GM18519 (cell line): ENCODE data around the gene NBPF26.
"Not testable (repeated sequence)": the region's sequence is repeated elsewhere in the genome, so short reads cannot be mapped to it uniquely, and the experiment has no call there.

ENCODE experiments used
- ATAC-seq: cut with Tn5 transposase; IDR thresholded peaks from one replicate; pipeline ENCODE4 v1.9.1; 2021; ENCODE audit warnings: mild to moderate bottlenecking, moderate library complexity; ENCODE audit not compliant: unreplicated experiment, low FRiP score

NBPF26 gene

GRCh38 chr1:120723715-120724402 is at the start of gene NBPF26:
NBPF26 (plus strand) TSS chr1:120723945.
- ATAC-seq: not testable (repeated sequence)

GRCh38 chr1:120680106-120680819 is 43.5 kb upstream of the NBPF26 start:
- not testable (repeated sequence) for ATAC-seq

DNA sequence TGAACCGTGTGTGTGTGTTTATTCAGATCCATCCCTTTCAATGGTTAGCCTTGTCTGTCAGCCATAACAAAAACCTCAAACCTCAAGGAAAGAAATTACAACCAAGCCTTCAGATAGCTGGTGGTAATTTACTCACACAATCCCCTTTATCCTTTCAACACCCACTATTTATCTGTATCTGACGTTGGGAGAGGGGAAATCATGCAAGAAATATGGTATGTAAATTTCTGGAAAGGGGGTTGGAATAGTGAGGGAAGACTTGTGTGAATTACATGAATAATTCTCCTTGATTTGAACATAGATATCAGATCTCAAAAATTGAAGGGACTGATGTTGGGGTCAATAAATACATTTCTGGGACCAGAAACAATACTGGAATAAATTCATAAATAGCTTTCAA is 42.8 kb upstream of the NBPF26 start:
- ATAC-seq: not testable (repeated sequence)

DNA sequence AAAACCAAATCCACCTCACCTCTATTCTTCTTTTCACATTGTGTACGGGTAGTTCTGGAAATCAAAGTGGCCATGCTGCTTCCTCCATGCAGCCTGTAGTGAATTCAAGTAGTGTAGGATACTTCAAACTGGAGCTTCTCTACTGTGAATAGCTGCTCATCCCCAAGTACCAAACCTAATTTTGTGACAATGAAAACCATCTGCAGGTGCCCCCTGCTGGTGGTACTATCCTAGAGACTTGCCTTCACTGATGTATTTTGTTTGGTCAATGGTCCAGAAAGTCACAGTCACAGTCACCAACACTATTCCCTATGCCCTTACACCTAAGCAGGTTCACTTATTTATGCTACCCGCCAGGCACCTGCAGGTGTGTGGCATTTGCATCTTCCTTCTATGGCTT is 39.3 kb upstream of the NBPF26 start:
- ATAC-seq: not testable (repeated sequence)

DNA sequence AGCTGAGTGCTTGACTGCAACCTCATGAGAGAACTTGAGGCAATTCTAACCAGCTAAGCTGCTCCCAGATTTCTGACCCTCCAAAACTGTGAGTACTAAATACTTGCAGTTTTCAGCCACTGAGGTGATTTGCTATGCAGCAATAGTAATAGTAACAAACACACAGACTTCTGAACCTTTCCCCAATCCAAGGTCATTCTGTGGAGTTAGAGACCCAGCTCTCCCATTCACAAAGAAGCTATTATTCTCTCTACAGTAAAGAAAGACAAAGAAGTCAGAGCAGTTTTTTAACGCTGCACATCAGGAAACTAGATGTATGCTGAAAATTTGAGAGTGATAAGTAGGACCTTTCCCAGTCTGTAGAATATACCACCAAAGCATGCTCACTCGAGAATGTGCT is 38.1 kb upstream of the NBPF26 start:
- not testable (repeated sequence) for ATAC-seq

DNA sequence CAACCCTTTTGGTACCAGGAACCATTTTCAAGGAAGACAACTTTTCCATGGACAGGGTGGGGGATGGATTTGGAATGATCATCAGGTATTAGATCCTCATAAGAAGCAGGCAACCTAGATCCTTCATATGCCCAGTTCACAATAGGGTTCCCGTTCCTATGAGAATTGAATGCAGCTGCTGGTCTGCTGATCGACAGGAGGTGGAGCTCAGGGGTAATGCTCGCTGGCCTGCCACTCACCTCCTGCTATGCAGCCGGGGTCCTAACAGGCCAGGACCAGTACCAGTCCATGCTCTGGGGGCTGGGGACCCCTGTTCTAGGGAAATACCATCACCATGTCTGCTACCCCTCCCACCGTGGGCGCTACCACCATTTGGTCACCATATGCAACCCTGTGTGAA is 36.5 kb upstream of the NBPF26 start:
- ATAC-seq: not testable (repeated sequence)

DNA sequence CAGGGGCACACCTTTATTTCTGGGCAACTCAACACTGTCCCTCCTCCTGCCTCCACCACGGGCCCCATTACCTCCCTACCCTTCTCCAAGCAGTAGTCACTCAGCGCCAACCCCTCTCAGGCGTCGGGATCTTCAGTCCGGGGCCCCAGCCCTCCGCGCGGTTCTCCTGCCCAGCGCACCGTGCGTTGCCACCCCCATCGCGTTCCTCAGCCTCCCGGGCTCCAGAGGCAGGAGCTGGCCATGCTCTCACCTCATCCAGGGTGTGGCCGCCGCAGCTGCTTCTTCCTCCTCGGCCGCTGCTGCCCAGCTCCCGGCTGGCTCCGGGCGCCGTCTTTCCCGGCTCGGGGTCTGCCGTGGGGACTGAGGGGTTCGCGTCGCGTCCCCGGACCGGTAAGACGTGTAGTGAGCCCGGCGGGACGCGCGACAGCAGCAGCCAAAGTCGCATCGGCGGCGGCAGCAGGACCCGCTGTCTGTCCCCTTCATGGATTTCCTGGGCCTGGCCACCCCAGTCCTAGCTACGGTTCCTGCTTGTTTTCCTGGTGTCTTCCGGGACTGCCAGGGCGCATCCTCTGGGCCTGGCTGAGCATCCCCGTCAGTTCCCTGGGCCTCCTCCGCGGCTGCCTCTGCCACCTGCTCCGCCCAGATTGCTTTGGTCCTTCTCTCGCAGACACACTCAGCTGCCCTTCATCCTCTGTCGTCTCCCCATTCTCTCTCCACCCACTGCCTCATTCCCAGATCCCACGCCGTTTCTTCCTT is 22.8 kb upstream of the NBPF26 start:
- ATAC-seq: not testable (repeated sequence)

GRCh38 chr1:120723358-120723714 is 409 bp upstream of the NBPF26 start:
- ATAC-seq: not testable (repeated sequence)

DNA sequence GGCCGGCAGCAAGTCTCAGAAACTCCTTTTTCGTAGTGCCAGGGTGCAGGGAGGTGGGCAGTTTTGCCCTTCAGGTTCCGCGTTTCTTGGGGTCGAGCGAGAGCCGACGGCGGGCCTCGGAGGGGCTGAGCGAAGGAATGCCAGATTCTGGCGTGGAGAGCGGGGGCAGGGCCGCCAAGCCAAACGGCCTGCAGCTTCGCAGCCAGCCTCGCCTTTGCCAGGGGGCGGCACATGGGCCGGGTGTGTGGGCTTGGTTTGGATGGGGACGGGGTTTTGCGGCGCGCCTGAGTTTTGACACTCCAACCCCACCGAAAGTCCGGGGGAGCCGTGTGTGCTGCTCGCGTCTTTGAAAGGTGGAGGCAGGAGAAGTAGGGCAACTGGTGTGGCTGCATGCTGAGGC is 762 bp downstream of the NBPF26 start:
- ATAC-seq: not testable (repeated sequence)

DNA sequence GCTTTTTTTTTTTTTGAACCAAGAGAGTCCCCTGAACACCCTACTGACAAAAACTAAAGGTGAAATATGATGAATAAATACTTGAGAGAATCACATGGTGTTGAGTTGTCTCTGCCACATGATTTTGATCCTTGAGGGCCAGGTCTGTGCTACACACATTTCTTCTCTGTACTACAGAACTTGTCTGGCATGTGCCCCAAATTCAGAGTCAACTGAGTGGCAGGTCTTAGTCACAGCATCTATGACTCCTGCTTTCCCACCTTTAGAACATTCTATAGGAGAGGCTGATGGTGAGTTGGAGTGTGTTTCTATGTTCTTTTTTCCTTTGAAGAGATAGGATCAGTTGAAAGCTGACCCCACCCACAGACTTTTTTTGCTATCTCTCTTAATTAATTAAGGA is 5.1 kb downstream of the NBPF26 start:
- not testable (repeated sequence) for ATAC-seq

DNA sequence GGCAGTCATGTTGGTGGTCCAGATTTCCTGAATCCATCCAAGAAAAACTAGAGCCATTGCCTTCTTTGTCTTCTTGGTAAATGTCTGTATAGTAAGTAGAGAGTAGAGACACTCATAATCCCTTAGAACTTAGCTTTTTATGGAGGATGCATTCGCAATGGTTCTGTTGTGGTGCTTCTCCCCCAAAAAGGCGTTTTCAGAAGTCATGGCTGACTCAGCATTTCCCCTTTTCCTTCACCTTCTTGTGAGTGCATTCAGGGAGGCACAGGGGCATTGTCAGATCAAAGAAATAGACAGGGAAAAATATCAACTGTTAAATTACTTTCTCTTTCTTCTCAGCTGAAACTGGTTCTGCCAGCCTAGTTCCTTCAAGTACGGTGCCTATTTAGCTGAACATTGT is 45.3 kb downstream of the NBPF26 start:
- ATAC-seq: not testable (repeated sequence)

DNA sequence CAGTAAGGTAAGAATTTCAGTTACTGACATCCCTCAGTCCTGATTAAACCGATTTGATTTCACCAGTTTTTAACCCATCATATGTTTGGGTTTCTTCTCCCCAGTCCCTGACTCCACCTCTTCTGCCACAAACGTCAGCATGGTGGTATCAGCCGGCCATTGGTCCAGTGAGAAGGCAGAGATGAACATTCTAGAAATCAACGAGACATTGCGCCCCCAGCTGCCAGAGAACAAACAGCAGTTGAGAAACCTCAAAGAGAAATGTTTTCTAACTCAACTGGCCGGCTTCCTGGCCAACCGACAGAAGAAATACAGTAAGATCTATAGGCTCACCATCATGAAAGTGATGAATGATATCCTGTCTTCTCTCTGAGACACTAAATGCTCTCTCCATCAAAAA is 81.7 kb downstream of the NBPF26 start:
- ATAC-seq: not testable (repeated sequence)

- not testable (repeated sequence) for ATAC-seq
These were observed 88.1 kb downstream of the NBPF26 start for GRCh38 chr1:120811822-120812221.

GRCh38 chr1:120825051-120825450 is 101.3 kb downstream of the NBPF26 start:
- ATAC-seq: not testable (repeated sequence)

DNA sequence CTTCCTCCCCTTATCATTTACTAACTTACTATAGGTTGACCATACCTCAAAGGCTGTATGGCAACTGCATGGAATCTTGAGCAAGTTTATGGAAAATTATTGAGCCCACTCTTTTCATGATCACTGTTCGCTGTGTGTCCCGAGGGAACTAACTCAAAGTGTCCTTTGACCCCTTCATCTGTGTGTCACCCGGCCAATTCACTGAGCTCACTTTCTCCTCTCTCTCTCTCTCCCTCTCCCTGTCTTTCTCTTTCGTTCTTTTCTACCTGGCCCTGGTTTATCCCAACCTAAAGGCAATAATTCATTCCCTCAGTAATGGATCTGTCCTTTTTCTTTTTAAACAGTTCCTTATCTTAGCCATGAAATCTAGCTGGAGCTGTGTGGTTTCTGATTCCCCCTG is 102.9 kb downstream of the NBPF26 start:
- ATAC-seq: not testable (repeated sequence)

DNA sequence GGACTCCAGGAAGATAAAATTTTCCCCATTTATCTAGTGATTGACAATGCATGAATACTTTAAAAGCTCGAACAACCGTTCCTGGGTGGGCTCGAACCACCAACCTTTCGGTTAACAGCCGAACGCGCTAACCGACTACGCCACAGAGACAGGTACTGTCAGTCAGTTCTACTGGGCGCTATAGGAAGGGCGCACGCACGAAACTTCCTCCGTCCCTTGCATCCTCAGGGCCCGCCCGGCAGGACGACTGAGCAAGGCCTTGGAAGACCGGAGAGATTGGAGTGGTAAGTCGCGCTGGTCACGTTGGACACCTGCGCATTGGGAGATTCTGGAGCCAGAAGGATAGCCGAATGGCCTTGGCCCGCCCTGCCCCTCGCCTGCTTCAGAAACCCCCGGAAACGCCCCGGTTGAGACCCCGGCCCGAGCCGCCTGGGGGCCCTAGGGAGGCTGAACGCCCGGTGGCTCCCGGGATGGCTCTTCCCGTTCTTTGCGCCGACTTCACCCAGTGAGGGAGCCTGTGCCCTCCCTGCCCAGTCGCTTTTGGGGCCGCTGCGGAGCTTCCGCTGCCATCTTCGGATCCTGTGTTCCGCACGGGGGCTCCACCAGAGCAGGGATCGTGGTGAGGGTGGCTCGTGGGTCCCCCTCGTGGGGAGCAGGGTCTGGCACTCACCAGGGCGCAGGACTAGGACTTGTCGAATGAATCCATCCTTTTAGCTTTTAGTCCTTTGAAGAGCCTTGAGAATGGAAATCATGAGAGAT is 120.6 kb downstream of the NBPF26 start:
- ATAC-seq: not testable (repeated sequence)

GRCh38 chr1:120844945-120845330 is 121.2 kb downstream of the NBPF26 start:
- ATAC-seq: not testable (repeated sequence)

GRCh38 chr1:120849400-120850286 is 125.9 kb downstream of the NBPF26 start:
- not testable (repeated sequence) for ATAC-seq

DNA sequence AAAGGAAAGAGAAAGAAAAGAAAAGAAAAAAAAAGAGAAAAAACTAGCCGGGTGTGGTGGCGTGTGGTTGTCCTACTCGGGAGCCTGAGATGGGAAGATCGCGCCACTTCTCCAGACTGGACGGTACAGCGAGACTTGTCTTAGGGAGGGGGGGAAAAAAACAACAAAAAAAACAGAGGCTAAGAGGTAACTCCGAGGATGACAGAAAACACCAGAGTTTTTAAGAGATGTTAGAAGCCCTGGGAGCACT is 126.5 kb downstream of the NBPF26 start:
- not testable (repeated sequence) for ATAC-seq
